Hepatocyte (in vitro differentiated cells): ENCODE measurements around the gene ERCC3. TPM values are rescaled to one million over a fixed set of nuclear protein-coding genes. Genes with fewer than 3 reads are reported as not detected.

Source experiments
- DNase-seq: peaks from one replicate; pipeline ENCODE4 v3.0.0-alpha.2; 2016; ENCODE audit warnings: low spot score
- H2AFZ ChIP-seq: fragments of 200-600 bp; sonication (generic); 2 replicates; pipeline ENCODE4 v1.6.0; 2016; ENCODE audit warnings: antibody characterized with exemption, mild to moderate bottlenecking
- H3K27ac ChIP-seq: fragments of 200-600 bp; sonication (generic); 2 replicates; pipeline ENCODE4 v1.5.1; 2016; ENCODE audit warnings: mild to moderate bottlenecking
- H3K27me3 ChIP-seq: fragments of 200-600 bp; sonication (generic); 2 replicates; pipeline ENCODE4 v1.6.1; 2016
- H3K36me3 ChIP-seq: fragments of 200-600 bp; sonication (generic); replicated peaks from 2 replicates; pipeline ENCODE4 v1.5.1; 2016; ENCODE audit warnings: low read depth; ENCODE audit not compliant: insufficient read depth
- H3K4me1 ChIP-seq: fragments of 200-600 bp; sonication (generic); 2 replicates; pipeline ENCODE4 v1.5.1; 2016; ENCODE audit warnings: mild to moderate bottlenecking, moderate library complexity; ENCODE audit not compliant: insufficient read depth
- H3K4me2 ChIP-seq: fragments of 200-600 bp; sonication (generic); 2 replicates; pipeline ENCODE4 v1.6.0; 2016
- H3K4me3 ChIP-seq: fragments of 200-600 bp; sonication (generic); 2 replicates; pipeline ENCODE4 v1.5.1; 2016; ENCODE audit warnings: mild to moderate bottlenecking
- H3K79me2 ChIP-seq: fragments of 200-600 bp; sonication (generic); 2 replicates; pipeline ENCODE4 v1.6.0; 2017; ENCODE audit warnings: mild to moderate bottlenecking
- H3K9me2 ChIP-seq: fragments of 200-600 bp; sonication (generic); replicated peaks from 2 replicates; pipeline ENCODE4 v1.6.0; 2017; ENCODE audit warnings: mild to moderate bottlenecking; ENCODE audit not compliant: insufficient read depth
- H3K9me3 ChIP-seq: fragments of 200-600 bp; sonication (generic); 2 replicates; pipeline ENCODE4 v1.5.1; 2016; ENCODE audit warnings: low read depth, mild to moderate bottlenecking
- H4K20me1 ChIP-seq: fragments of 200-600 bp; sonication (generic); 2 replicates; pipeline ENCODE4 v1.6.0; 2016; ENCODE audit warnings: mild to moderate bottlenecking; ENCODE audit not compliant: insufficient read depth, poor library complexity, severe bottlenecking
- EZH2 ChIP-seq: fragments of 200-600 bp; sonication (generic); IDR thresholded peaks from 2 replicates; pipeline ENCODE4 v1.6.1; 2016; ENCODE audit warnings: antibody characterized with exemption, mild to moderate bottlenecking, borderline replicate concordance
- EZH2phosphoT487 ChIP-seq: fragments of 200-600 bp; sonication (generic); IDR thresholded peaks from one replicate; pipeline ENCODE4 v1.6.1; 2018; ENCODE audit warnings: antibody characterized with exemption, mild to moderate bottlenecking, low read depth, moderate library complexity; ENCODE audit not compliant: unreplicated experiment, severe bottlenecking
- WGBS: methylation state at CpG from one replicate; pipeline ENCODE4 v1.1.6; 2016; ENCODE audit warnings: low lambda C conversion rate; ENCODE audit errors: missing lambda C conversion rate; 5-methylcytosine and 5-hydroxymethylcytosine counted together
- polyA plus RNA-seq: library from polyadenylated mRNA; unstranded; fragments of >200 nt; fragmentation: Nextera tagmentation; extraction: Ambion mirVana; gene quantifications from 2 replicates; pipeline ENCODE4 v1.2.1, GENCODE V29; 2016
- total RNA-seq: library from RNA; depleted of rRNA; stranded (reverse); fragments of >200 nt; gene quantifications from 2 replicates; pipeline ENCODE4 v1.2.3, GENCODE V29; 2014
- TF ChIP-seq, protein P1 (sequence below): fragments of 200-600 bp; sonication (generic); IDR thresholded peaks from 2 replicates; pipeline ENCODE4 v1.5.1; 2016; ENCODE audit warnings: antibody characterized with exemption, mild to moderate bottlenecking; ENCODE audit not compliant: poor library complexity

Gene ERCC3
- total and polyA plus RNA-seq, 2 experiments from 2014 or later: 40.7 to 43.5 TPM

DNA sequence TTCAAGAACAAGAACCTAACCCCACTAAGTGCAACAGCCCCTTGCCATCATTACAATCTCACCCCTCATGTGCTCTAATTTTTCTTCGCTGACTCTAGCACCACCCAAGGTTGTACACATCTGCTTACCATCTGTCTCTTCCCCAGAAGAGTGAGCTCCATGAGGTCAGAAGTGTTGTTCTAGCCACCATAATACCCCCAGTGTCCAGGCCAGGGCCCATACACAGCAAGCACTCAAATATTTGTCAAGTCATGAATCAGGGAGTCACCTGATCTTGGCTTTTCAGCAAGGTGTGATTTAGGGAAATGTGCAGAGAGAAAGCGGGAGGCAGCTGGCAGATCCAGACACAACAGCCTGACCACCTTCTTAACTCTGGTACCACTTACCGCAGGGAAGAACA lies 5.7 kb downstream of the ERCC3 start:
- no peak for TF ChIP-seq EZH2
- TF ChIP-seq, protein P1, sequence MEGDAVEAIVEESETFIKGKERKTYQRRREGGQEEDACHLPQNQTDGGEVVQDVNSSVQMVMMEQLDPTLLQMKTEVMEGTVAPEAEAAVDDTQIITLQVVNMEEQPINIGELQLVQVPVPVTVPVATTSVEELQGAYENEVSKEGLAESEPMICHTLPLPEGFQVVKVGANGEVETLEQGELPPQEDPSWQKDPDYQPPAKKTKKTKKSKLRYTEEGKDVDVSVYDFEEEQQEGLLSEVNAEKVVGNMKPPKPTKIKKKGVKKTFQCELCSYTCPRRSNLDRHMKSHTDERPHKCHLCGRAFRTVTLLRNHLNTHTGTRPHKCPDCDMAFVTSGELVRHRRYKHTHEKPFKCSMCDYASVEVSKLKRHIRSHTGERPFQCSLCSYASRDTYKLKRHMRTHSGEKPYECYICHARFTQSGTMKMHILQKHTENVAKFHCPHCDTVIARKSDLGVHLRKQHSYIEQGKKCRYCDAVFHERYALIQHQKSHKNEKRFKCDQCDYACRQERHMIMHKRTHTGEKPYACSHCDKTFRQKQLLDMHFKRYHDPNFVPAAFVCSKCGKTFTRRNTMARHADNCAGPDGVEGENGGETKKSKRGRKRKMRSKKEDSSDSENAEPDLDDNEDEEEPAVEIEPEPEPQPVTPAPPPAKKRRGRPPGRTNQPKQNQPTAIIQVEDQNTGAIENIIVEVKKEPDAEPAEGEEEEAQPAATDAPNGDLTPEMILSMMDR: no peak
- TF ChIP-seq EZH2phosphoT487: no peak
- Histone ChIP-seq H4K20me1 (no peaks in the 10 kb centered on the region), H3K4me2 (no peak overlapping the region), H3K27me3 (no peaks in the 10 kb centered on the region), H3K9me2 (no peaks in the 10 kb centered on the region), H3K4me1 (peaks cover 4% of the 10 kb centered on the region), H3K36me3 (no peaks in the 10 kb centered on the region), H3K9me3 (no peaks in the 10 kb centered on the region), H2AFZ (no peak overlapping the region), H3K27ac (no peak overlapping the region), H3K4me3 (no peak overlapping the region), H3K79me2 (peaks cover 24% of the 10 kb centered on the region)
- DNase-seq: no peak
- 99% methylated on average over 3 of the region's 3 CpGs for WGBS

DNA sequence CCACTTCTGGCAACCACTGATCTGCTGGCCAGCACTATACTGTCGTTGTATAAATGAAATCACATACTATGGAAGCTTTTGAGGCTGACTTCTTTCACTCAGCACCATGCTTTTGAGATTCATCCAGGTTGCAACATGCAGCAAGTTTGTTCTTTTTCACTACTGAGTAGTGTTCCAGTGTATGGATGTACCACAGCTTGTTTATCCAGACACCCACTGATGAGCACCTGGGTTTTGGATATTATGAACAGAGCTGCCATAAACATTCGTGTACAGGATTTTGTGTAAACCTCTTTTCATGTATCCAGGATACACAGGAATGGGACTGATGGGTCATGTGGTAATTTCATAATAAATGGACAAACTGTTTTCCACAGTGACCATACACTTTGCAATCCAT lies 10.7 kb downstream of the ERCC3 start:
- no peak overlapping the region for H3K4me3 ChIP-seq
- no peaks in the 10 kb centered on the region for H3K36me3 ChIP-seq
- no peaks in the 10 kb centered on the region for H3K9me2 ChIP-seq
- no peaks in the 10 kb centered on the region for H3K27me3 ChIP-seq
- 96% methylated on average over 2 of the region's 2 CpGs for WGBS
- TF ChIP-seq EZH2 (no peak), EZH2phosphoT487 (no peak)
- TF ChIP-seq, protein P1: no peak
- no peak overlapping the region for H3K27ac ChIP-seq
- peaks cover 16% of the 10 kb centered on the region for H3K79me2 ChIP-seq
- H4K20me1 ChIP-seq: no peaks in the 10 kb centered on the region
- no peak overlapping the region for H2AFZ ChIP-seq
- H3K4me1 ChIP-seq: no peaks in the 10 kb centered on the region
- DNase-seq: no peak
- H3K9me3 ChIP-seq: no peaks in the 10 kb centered on the region
- H3K4me2 ChIP-seq: no peak overlapping the region

DNA sequence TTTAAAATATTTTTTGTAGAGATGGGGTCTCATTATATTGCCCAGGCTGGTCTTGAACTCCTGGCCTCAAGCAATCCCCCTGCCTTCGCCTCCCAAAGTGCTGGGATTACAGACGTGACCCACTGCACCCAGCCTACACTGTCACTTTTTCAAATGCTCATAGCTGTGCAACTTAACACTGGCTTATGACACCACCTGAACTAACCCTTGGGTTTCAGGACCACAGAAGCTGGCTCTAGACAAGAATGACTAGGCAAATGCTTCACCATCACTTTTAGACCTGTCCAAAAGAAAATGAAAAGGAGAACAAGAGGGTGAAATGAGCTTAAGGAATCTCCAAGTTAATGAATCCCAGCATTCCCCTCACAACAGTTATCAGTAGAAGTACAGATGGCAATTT lies 13.3 kb downstream of the ERCC3 start:
- Histone ChIP-seq H4K20me1 (no peaks in the 10 kb centered on the region), H3K4me1 (no peaks in the 10 kb centered on the region), H3K9me2 (no peaks in the 10 kb centered on the region), H3K4me3 (no peak overlapping the region), H3K36me3 (no peaks in the 10 kb centered on the region), H2AFZ (no peak overlapping the region), H3K27me3 (no peaks in the 10 kb centered on the region), H3K27ac (no peak overlapping the region), H3K4me2 (no peak overlapping the region), H3K79me2 (peaks cover 18% of the 10 kb centered on the region), H3K9me3 (no peaks in the 10 kb centered on the region)
- TF ChIP-seq EZH2 (no peak), EZH2phosphoT487 (no peak)
- TF ChIP-seq, protein P1: no peak
- 95% methylated on average over 2 of the region's 2 CpGs for WGBS
- no peak for DNase-seq

DNA sequence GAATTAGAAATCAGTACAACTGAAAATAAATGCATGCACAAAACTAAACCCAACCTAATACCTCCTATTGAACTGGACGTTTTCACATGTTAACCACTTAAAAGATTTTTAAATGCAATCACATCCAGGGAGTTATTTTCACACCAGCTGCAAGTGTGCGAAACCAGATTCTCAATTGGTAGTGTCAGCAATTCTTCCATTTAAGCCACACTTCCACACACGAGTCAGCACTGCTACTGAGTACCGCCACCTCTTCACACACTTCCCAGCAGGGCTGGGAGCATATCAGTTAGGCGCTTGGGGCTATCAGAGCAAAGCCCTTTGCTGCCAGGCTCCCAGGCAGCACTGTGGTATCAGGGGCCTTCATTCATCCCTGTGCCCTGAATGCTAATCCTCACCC lies 14.2 kb downstream of the ERCC3 start:
- no peaks in the 10 kb centered on the region for H3K36me3 ChIP-seq
- TF ChIP-seq, protein P1: no peak
- no peak for TF ChIP-seq EZH2
- no peak for TF ChIP-seq EZH2phosphoT487
- 97% methylated on average over 5 of the region's 5 CpGs for WGBS

More for the DNA sequence above, 14.2 kb downstream of the ERCC3 start:
- H3K27me3 ChIP-seq: no peaks in the 10 kb centered on the region
- no peak overlapping the region for H3K4me2 ChIP-seq
- no peaks in the 10 kb centered on the region for H4K20me1 ChIP-seq
- H3K27ac ChIP-seq: no peak overlapping the region
- H3K4me3 ChIP-seq: no peak overlapping the region
- no peaks in the 10 kb centered on the region for H3K9me3 ChIP-seq
- no peaks in the 10 kb centered on the region for H3K9me2 ChIP-seq
- no peak for DNase-seq
- H3K4me1 ChIP-seq: no peaks in the 10 kb centered on the region
- H3K79me2 ChIP-seq: peaks cover 13% of the 10 kb centered on the region
- no peak overlapping the region for H2AFZ ChIP-seq
